ENCODE results near the gene B3GNT3. TPM values are rescaled to one million over a fixed set of nuclear protein-coding genes. Genes with fewer than 3 reads are reported as not detected.

B3GNT3 gene
- total and polyA plus RNA-seq, 9 of the 15 experiments (the other 6 are each of a cell fraction or from before 2014, with no cell fraction given), result 0.06 to 0.11 (median 0.07) TPM; not detected in 6

GRCh38 chr19:17855280-17856152 is 60.6 kb downstream of the B3GNT3 start (continued):
- TF ChIP-seq EZH2 (IDR thresholded peaks at IDR 0.05; ENCODE audit: borderline replicate concordance, low read depth, low read length) (no peak), RCOR1 (IDR thresholded peaks at IDR 0.05; ENCODE audit: borderline replicate concordance in 1 of 2, low read depth in 2 of 2, low read length in 2 of 2) (peak in 1 of 2 experiments; percentile 74; a peak in 2 of 4 replicates), CBFB (CRISPR knock-in tag; IDR thresholded peaks at IDR 0.05) (peak; percentile 68; the same call in 1 of the 2 replicates), ZNF655 (CRISPR knock-in tag; IDR thresholded peaks at IDR 0.05) (no peak), MBD1 (CRISPR knock-in tag; IDR thresholded peaks at IDR 0.05) (no peak), KLF16 (IDR thresholded peaks at IDR 0.05) (peak; percentile 26; the same call in 1 of the 2 replicates), MYC (IDR thresholded peaks at IDR 0.05; ENCODE audit: low read depth, low read length) (0 out of 2 replicates have a peak, but pooled peaks have one; percentile 49), MYC (CRISPR knock-in tag; IDR thresholded peaks at IDR 0.05; ENCODE audit: borderline replicate concordance, low read depth) (no peak), ETS1 (conservative IDR thresholded peaks at IDR 0.05; ENCODE audit: control insufficient read depth, low read depth, low read length) (no peak), DACH1 (IDR thresholded peaks at IDR 0.05; ENCODE audit: partially characterized antibody) (peak; percentile 60), HBP1 (CRISPR knock-in tag; IDR thresholded peaks at IDR 0.05) (no peak), GMEB1 (CRISPR knock-in tag; IDR thresholded peaks at IDR 0.05) (no peak), ZNF12 (CRISPR knock-in tag; IDR thresholded peaks at IDR 0.05) (0 out of 2 replicates have a peak, but pooled peaks have one; percentile 26), ESRRB (CRISPR knock-in tag; IDR thresholded peaks at IDR 0.05; ENCODE audit: borderline replicate concordance) (no peak), NCOA6 (IDR thresholded peaks at IDR 0.05) (no peak), JUND (IDR thresholded peaks at IDR 0.05; ENCODE audit: borderline replicate concordance, low read depth, low read length) (0 out of 2 replicates have a peak, but pooled peaks have one; percentile 31), JUND (tag; IDR thresholded peaks at IDR 0.05; ENCODE audit: borderline replicate concordance, low read depth, low read length) (no peak; the same call in 2 of the 3 replicates), MEIS2 (IDR thresholded peaks at IDR 0.05; ENCODE audit: partially characterized antibody) (peak; percentile 46)

All from K562 (cell line).